Stomach smooth muscle (tissue), 2 donors: Measurements from ENCODE around the gene SKAP2.

Experiments
- H3K27ac ChIP-seq: one replicate; pipeline ENCODE4 v1.7.0; 2013; ENCODE audit warnings: mild to moderate bottlenecking, low read length, inconsistent platforms
- H3K27me3 ChIP-seq, 2 donors: one replicate each; pipeline ENCODE4 v1.7.0; 2013; ENCODE audit warnings: low read length in 2 of 2; ENCODE audit not compliant: insufficient read depth in 2 of 2, control insufficient read depth in 1 of 2
- H3K36me3 ChIP-seq, 2 donors: one replicate each; pipeline ENCODE4 v1.7.0; 2013; ENCODE audit warnings: low read length in 2 of 2; ENCODE audit not compliant: control insufficient read depth in 2 of 2, insufficient read depth in 2 of 2
- H3K4me1 ChIP-seq: one replicate; pipeline ENCODE4 v1.7.0; 2013; ENCODE audit warnings: low read length; ENCODE audit not compliant: control insufficient read depth, insufficient read depth
- H3K4me3 ChIP-seq, 2 donors: one replicate each; pipeline ENCODE4 v1.7.0; 2013; ENCODE audit warnings: low read length in 2 of 2
- H3K9ac ChIP-seq, 2 donors: one replicate each; pipeline ENCODE4 v1.7.0; 2013; ENCODE audit warnings: low read length in 2 of 2, mild to moderate bottlenecking in 1 of 2
- H3K9me3 ChIP-seq, 2 donors: one replicate each; pipeline ENCODE4 v1.7.0; 2013; ENCODE audit warnings: low read length in 2 of 2; ENCODE audit not compliant: control insufficient read depth in 2 of 2
- donor health status: healthy.
- donor health status: Pancreatic carcinoma.

SKAP2 gene

GRCh38 chr7:26696978-26697377 is 167.4 kb downstream of the SKAP2 start:
- Histone ChIP-seq H3K27ac (no peak overlapping the region), H3K4me1 (no peaks in the 10 kb centered on the region), H3K27me3 (no peaks in the 10 kb centered on the region), H3K9me3 (no peaks in the 10 kb centered on the region), H3K4me3 (no peak overlapping the region), H3K9ac (no peak overlapping the region), H3K36me3 (no peaks in the 10 kb centered on the region)

GRCh38 chr7:26696161-26696560 is 168.2 kb downstream of the SKAP2 start:
- Histone ChIP-seq H3K9me3 (no peaks in the 10 kb centered on the region), H3K27ac (no peak overlapping the region), H3K4me3 (no peak overlapping the region), H3K27me3 (no peaks in the 10 kb centered on the region), H3K9ac (no peak overlapping the region), H3K4me1 (no peaks in the 10 kb centered on the region), H3K36me3 (no peaks in the 10 kb centered on the region)

DNA sequence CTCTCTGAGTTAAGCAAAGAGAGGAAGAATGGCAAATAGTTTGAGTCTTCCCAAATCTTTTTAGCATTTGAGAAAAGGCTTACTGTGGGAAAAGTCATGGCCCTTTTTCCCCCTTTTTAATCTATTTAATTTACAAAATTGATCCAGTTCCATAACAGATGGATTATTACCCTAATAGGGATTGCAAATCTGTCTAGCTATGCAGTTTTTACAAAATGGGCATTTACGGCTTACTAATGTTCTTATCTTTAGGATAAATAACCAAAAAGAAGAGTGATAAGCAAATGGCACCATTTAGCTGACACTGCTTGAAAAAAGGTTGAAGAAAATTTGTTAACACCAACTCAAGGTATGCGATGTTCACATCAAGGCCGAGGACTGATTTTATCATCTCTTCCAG is 169.7 kb downstream of the SKAP2 start:
- no peak overlapping the region for H3K4me3 ChIP-seq
- H3K9me3 ChIP-seq: no peaks in the 10 kb centered on the region
- no peak overlapping the region for H3K27ac ChIP-seq
- no peaks in the 10 kb centered on the region for H3K4me1 ChIP-seq
- no peak overlapping the region for H3K9ac ChIP-seq
- H3K36me3 ChIP-seq: no peaks in the 10 kb centered on the region
- H3K27me3 ChIP-seq: no peaks in the 10 kb centered on the region

DNA sequence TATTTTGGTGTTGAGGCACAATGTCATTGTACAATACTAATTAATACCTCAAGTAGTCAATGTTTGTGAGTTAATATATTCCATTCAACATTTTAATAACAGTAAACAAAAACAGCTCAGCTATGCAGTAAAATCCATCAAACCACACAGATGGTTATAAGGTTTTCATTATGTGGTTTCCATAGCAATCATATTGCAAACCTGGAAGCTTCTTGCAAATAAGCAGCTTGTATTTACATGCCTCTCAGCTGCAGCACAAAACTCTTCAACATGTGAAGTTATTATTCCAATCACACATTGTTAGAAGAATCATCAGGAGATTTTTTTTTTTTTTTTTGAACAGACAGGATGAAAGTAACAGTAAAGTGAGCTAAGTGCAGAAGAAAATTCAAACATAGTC is 170.2 kb downstream of the SKAP2 start:
- Histone ChIP-seq H3K27me3 (no peaks in the 10 kb centered on the region), H3K4me3 (no peak overlapping the region), H3K9me3 (no peaks in the 10 kb centered on the region), H3K9ac (no peak overlapping the region), H3K4me1 (no peaks in the 10 kb centered on the region), H3K27ac (no peak overlapping the region), H3K36me3 (no peaks in the 10 kb centered on the region)

- H3K27me3 ChIP-seq: no peaks in the 10 kb centered on the region
- no peak overlapping the region for H3K9ac ChIP-seq
- no peak overlapping the region for H3K27ac ChIP-seq
- H3K4me3 ChIP-seq: no peak overlapping the region
- H3K4me1 ChIP-seq: peaks cover 2% of the 10 kb centered on the region
- no peaks in the 10 kb centered on the region for H3K9me3 ChIP-seq
- H3K36me3 ChIP-seq: no peaks in the 10 kb centered on the region
Measured at GRCh38 chr7:26691886-26692285, 172.5 kb downstream of the SKAP2 start.

DNA sequence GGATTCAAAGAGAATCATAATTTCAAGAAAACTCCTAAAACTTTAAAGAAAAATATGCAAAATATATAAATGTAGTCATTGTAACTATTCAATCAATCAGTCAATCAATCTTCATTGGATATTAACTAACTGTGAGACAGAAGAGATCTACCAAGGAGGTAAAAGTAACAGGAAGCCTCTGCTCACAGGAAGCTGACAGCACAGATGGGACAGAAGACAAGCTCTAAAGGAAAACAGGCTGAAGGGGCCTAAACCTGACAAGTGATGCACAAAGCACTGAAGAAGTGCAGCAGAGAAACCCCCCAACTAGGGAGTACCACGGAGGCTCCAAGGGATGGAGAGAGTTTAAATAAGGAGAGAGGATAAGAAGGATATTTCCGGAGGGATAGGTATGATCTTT is 173.0 kb downstream of the SKAP2 start:
- H3K4me1 ChIP-seq: peaks cover 6% of the 10 kb centered on the region
- no peak overlapping the region for H3K4me3 ChIP-seq
- no peak overlapping the region for H3K27ac ChIP-seq
- H3K27me3 ChIP-seq: no peaks in the 10 kb centered on the region
- H3K36me3 ChIP-seq: no peaks in the 10 kb centered on the region
- no peaks in the 10 kb centered on the region for H3K9me3 ChIP-seq
- no peak overlapping the region for H3K9ac ChIP-seq

GRCh38 chr7:26690135-26690805 is 174.1 kb downstream of the SKAP2 start:
- Histone ChIP-seq H3K4me3 (no peak overlapping the region), H3K27me3 (no peaks in the 10 kb centered on the region), H3K27ac (no peak overlapping the region), H3K9ac (no peak overlapping the region), H3K36me3 (no peaks in the 10 kb centered on the region), H3K9me3 (no peaks in the 10 kb centered on the region), H3K4me1 (peaks cover 8% of the 10 kb centered on the region)

- Histone ChIP-seq H3K9me3 (no peaks in the 10 kb centered on the region), H3K27me3 (no peaks in the 10 kb centered on the region), H3K27ac (no peak overlapping the region), H3K4me1 (peaks cover 8% of the 10 kb centered on the region), H3K9ac (no peak overlapping the region), H3K36me3 (no peaks in the 10 kb centered on the region), H3K4me3 (no peak overlapping the region)
Measured at GRCh38 chr7:26688936-26689506, 175.4 kb downstream of the SKAP2 start.

- H3K4me1 ChIP-seq: peaks cover 8% of the 10 kb centered on the region
- H3K27me3 ChIP-seq: no peaks in the 10 kb centered on the region
- H3K36me3 ChIP-seq: no peaks in the 10 kb centered on the region
- H3K9ac ChIP-seq: no peak overlapping the region
- no peaks in the 10 kb centered on the region for H3K9me3 ChIP-seq
- no peak overlapping the region for H3K4me3 ChIP-seq
- H3K27ac ChIP-seq: no peak overlapping the region
Measured at GRCh38 chr7:26688388-26688787, 176.0 kb downstream of the SKAP2 start.

DNA sequence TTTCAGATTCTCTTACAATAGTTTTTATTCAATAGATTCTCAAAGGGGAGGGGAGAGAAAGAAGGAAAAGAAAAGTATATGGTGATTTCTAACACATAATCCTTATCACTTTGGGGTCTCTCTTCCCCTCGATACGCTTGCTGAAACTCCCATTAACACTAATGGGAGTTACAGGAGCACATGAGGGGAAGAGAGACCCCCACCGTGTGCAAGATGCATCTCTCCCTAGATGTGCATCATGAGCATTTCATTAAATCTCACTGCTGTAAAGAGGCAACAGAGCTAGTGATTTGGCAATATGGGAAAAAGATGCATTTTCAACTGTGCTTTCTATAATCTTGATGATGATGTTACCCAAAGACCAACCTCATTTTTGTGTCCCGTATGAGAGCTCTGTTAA is 177.4 kb downstream of the SKAP2 start:
- Histone ChIP-seq H3K36me3 (no peaks in the 10 kb centered on the region), H3K9ac (no peak overlapping the region), H3K4me3 (no peak overlapping the region), H3K9me3 (no peaks in the 10 kb centered on the region), H3K4me1 (peaks cover 8% of the 10 kb centered on the region), H3K27me3 (no peaks in the 10 kb centered on the region), H3K27ac (no peak overlapping the region)

GRCh38 chr7:26686448-26686981 is 177.9 kb downstream of the SKAP2 start:
- peaks cover 8% of the 10 kb centered on the region for H3K4me1 ChIP-seq
- no peaks in the 10 kb centered on the region for H3K9me3 ChIP-seq
- H3K27ac ChIP-seq: no peak overlapping the region
- H3K27me3 ChIP-seq: no peaks in the 10 kb centered on the region
- H3K9ac ChIP-seq: no peak overlapping the region
- no peak overlapping the region for H3K4me3 ChIP-seq
- no peaks in the 10 kb centered on the region for H3K36me3 ChIP-seq
